ENCODE results near the gene ACOX2.
A peak's percentile ranks its signal among the peaks of the same experiment; 100 is the strongest.

ACOX2 gene

DNA sequence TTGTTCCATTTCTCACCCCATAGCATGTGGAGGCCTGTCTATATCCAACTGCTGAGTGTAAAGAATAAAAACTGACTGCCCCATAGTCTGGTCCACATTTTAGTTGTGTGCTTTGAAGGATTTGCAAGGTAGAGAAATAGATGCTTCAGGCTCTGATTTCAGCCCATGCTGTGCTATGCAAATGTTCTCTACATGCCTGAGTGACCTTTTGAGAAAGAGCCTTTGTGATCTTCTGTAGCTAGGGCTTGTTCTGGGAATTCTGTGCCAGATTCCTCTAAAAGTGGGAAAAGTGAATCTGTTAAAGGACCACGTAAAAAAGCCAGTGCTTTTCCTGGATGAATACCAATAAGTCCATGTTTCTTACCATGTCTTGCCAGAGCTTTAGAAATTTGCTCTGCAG lies 39.9 kb downstream of the ACOX2 start:
- Histone ChIP-seq H3K36me3 (ENCODE audit: control insufficient read depth, low read length) (peaks cover 19% of the 10 kb centered on the region), H3K4me2 (ENCODE audit: low read length) (peak overlapping the region; percentile 74), H3K9me2 (replicated peaks; ENCODE audit: control insufficient read depth, low read length) (no peaks in the 10 kb centered on the region), H3K4me3 (ENCODE audit: low read length) (peak overlapping the region; percentile 60), H3K9me3 (ENCODE audit: control insufficient read depth, insufficient read depth, low read length) (no peaks in the 10 kb centered on the region), H3F3A (ENCODE audit: control insufficient read depth, insufficient read depth) (no peaks in the 10 kb centered on the region), H4K20me1 (ENCODE audit: control insufficient read depth, insufficient read depth, low read depth, low read length) (peaks cover 11% of the 10 kb centered on the region), H3K27me3 (ENCODE audit: control insufficient read depth, low read length) (no peaks in the 10 kb centered on the region), H3K79me2 (ENCODE audit: control insufficient read depth, low read length) (peaks cover 94% of the 10 kb centered on the region), H3K4me1 (ENCODE audit: control insufficient read depth, low read length) (peaks cover 62% of the 10 kb centered on the region), H3K27ac (ENCODE audit: low read depth, low read length) (peak overlapping the region; percentile 10; the same call in 1 of the 2 replicates)
- no peak for TF ChIP-seq EZH2phosphoT487 (IDR thresholded peaks at IDR 0.05; ENCODE audit: borderline replicate concordance, low read length)
- TF ChIP-seq CTCF (IDR thresholded peaks at IDR 0.05; ENCODE audit: low read depth, low read length, poor library complexity, severe bottlenecking), result no peak

DNA sequence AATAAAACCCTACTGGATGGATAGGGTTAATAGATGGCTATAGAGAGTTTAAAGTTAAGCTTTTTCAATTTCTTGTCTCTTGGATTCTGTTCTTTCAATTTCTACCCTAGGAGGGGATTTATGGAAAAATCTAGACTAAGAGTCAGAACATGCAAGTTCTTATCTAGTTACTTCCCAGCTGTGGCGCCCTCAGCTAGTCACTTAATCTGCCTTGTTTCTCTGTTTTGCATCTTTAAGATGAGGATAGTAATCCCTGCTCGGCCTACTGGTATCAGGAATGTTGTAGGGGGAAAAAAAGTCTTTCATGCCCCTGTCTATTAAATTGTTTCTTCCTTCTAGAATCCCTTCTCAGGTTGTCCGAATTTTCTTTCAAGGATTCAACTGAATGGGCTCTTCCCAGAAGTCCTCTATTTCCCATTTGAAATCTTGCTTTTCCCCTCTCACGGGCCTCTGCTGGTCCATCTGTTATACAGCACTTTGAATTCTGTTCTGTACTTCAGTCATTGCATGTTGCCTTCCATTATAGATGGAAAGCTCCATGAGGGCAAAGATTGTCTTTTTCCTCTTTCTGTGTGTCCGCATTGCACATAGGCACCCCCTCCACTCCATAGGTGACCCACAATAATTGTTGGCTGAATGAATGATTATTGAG lies 40.7 kb downstream of the ACOX2 start:
- Histone ChIP-seq H3K27ac (ENCODE audit: low read depth, low read length) (peak overlapping the region; percentile 10; the same call in 1 of the 2 replicates), H3K36me3 (ENCODE audit: control insufficient read depth, low read length) (peaks cover 14% of the 10 kb centered on the region), H3K9me2 (replicated peaks; ENCODE audit: control insufficient read depth, low read length) (no peaks in the 10 kb centered on the region), H3K4me2 (ENCODE audit: low read length) (peak overlapping the region; percentile 74), H3K4me1 (ENCODE audit: control insufficient read depth, low read length) (peaks cover 62% of the 10 kb centered on the region), H3K9me3 (ENCODE audit: control insufficient read depth, insufficient read depth, low read length) (no peaks in the 10 kb centered on the region), H4K20me1 (ENCODE audit: control insufficient read depth, insufficient read depth, low read depth, low read length) (peaks cover 11% of the 10 kb centered on the region), H3K4me3 (ENCODE audit: low read length) (peak overlapping the region; percentile 60), H3K27me3 (ENCODE audit: control insufficient read depth, low read length) (no peaks in the 10 kb centered on the region), H3F3A (ENCODE audit: control insufficient read depth, insufficient read depth) (no peaks in the 10 kb centered on the region), H3K79me2 (ENCODE audit: control insufficient read depth, low read length) (peaks cover 88% of the 10 kb centered on the region)
- TF ChIP-seq EZH2phosphoT487 (IDR thresholded peaks at IDR 0.05; ENCODE audit: borderline replicate concordance, low read length), result no peak
- no peak for TF ChIP-seq CTCF (IDR thresholded peaks at IDR 0.05; ENCODE audit: low read depth, low read length, poor library complexity, severe bottlenecking)

- H3K4me1 ChIP-seq (ENCODE audit: control insufficient read depth, low read length), result peaks cover 64% of the 10 kb centered on the region
- peaks cover 5% of the 10 kb centered on the region; the same call in 1 of the 2 replicates for H3K36me3 ChIP-seq (ENCODE audit: control insufficient read depth, low read length)
- no peak overlapping the region for H3K4me3 ChIP-seq (ENCODE audit: low read length)
- no peaks in the 10 kb centered on the region for H3K9me3 ChIP-seq (ENCODE audit: control insufficient read depth, insufficient read depth, low read length)
- H4K20me1 ChIP-seq (ENCODE audit: control insufficient read depth, insufficient read depth, low read depth, low read length), result peaks cover 11% of the 10 kb centered on the region
- H3K27ac ChIP-seq (ENCODE audit: low read depth, low read length), result no peak overlapping the region
- H3F3A ChIP-seq (ENCODE audit: control insufficient read depth, insufficient read depth), result peaks cover under 1% of the 10 kb centered on the region; the same call in 1 of the 2 replicates
- H3K9me2 ChIP-seq (replicated peaks; ENCODE audit: control insufficient read depth, low read length), result no peaks in the 10 kb centered on the region
- no peak for TF ChIP-seq EZH2phosphoT487 (IDR thresholded peaks at IDR 0.05; ENCODE audit: borderline replicate concordance, low read length)
- no peak for TF ChIP-seq CTCF (IDR thresholded peaks at IDR 0.05; ENCODE audit: low read depth, low read length, poor library complexity, severe bottlenecking)
- peaks cover 79% of the 10 kb centered on the region for H3K79me2 ChIP-seq (ENCODE audit: control insufficient read depth, low read length)
- no peaks in the 10 kb centered on the region for H3K27me3 ChIP-seq (ENCODE audit: control insufficient read depth, low read length)
- peak overlapping the region; percentile 72; the same call in 1 of the 2 replicates for H3K4me2 ChIP-seq (ENCODE audit: low read length)
Measured at GRCh38 chr3:58495101-58495500, 41.9 kb downstream of the ACOX2 start.

Data from DOHH2 (cell line).